H1 (cell line): ENCODE data around the gene SEC31A. TPM values are rescaled to one million over a fixed set of nuclear protein-coding genes. Genes with fewer than 3 reads are reported as not detected.

Experiments used
- CTCF ChIA-PET: fragments of 300-600 bp; sonication (Branson Sonifier 250); formaldehyde crosslinking; loops from one replicate; lab custom pipeline; 2021; ENCODE audit not compliant: partially characterized antibody; lab: Charles Lee
- POLR2A ChIA-PET: fragments of 300-600 bp; sonication (Branson Sonifier 250); formaldehyde crosslinking; loops from one replicate; lab custom pipeline; 2021; ENCODE audit warnings: inconsistent platforms; ENCODE audit not compliant: partially characterized antibody; lab: Charles Lee
- DNase-seq, 2 experiments: peaks; one replicate each; pipeline versions ENCODE4 v3.0.0 to v3.0.0-alpha.2; 2010 to 2022; ENCODE audit warnings: low spot score in 2 of 2, low read depth in 1 of 2, mixed read lengths in 1 of 2
- FAIRE-seq: peaks from 2 replicates; lab custom pipeline; 2011; peaks lifted over from hg19 to GRCh38; lab: Jason Lieb, UNC
- H2AFZ ChIP-seq: 2 replicates; pipeline ENCODE4 v1.8.1; 2012; ENCODE audit warnings: low read length, inconsistent platforms
- H2AK5ac ChIP-seq: 2 replicates; pipeline ENCODE4 v1.6.1; 2013; ENCODE audit warnings: low read depth, low read length
- H2BK120ac ChIP-seq: replicated peaks from 2 replicates; pipeline ENCODE3; 2013; ENCODE audit warnings: low read depth, low read length, inconsistent platforms
- H2BK12ac ChIP-seq: 2 replicates; pipeline ENCODE4 v1.6.1; 2013; ENCODE audit warnings: low read depth, low read length
- H2BK15ac ChIP-seq: 2 replicates; pipeline ENCODE4 v1.6.1; 2013; ENCODE audit warnings: low read length
- H2BK20ac ChIP-seq: 2 replicates; pipeline ENCODE4 v1.6.1; 2013; ENCODE audit warnings: low read length
- H2BK5ac ChIP-seq: 2 replicates; pipeline ENCODE4 v1.6.1; 2013; ENCODE audit warnings: low read depth, low read length
- H3K14ac ChIP-seq: 2 replicates; pipeline ENCODE4 v1.6.1; 2013; ENCODE audit warnings: inconsistent platforms; ENCODE audit not compliant: insufficient read length
- H3K18ac ChIP-seq: 2 replicates; pipeline ENCODE4 v1.6.1; 2013; ENCODE audit warnings: low read length; ENCODE audit errors: extremely low read depth
- H3K23ac ChIP-seq: 2 replicates; pipeline ENCODE4 v1.6.1; 2013; ENCODE audit warnings: inconsistent platforms; ENCODE audit not compliant: insufficient read length
- H3K23me2 ChIP-seq: 2 replicates; pipeline ENCODE4 v1.6.1; 2013; ENCODE audit warnings: low read depth, low read length
- H3K27ac ChIP-seq: 2 replicates; pipeline ENCODE4 v1.6.1; 2011; ENCODE audit warnings: low read depth, low read length, inconsistent platforms
- H3K27me3 ChIP-seq, 4 experiments: replicated peaks in 1 of 4; 1 replicate in 1 of 4; 2 replicates in 3 of 4; pipeline versions ENCODE4 v1.6.1 to v1.8.1; 2011 to 2013; ENCODE audit warnings: low read length in 3 of 4, mild to moderate bottlenecking in 3 of 4, inconsistent platforms in 2 of 4, mixed read lengths in 2 of 4, moderate library complexity in 1 of 4; ENCODE audit not compliant: control insufficient read depth in 3 of 4, insufficient read depth in 3 of 4; ENCODE audit errors: extremely low read depth in 1 of 4
- H3K36me3 ChIP-seq, 4 experiments: 2 replicates each; pipeline versions ENCODE4 v1.6.1 to v1.8.1; 2011 to 2013; ENCODE audit warnings: mild to moderate bottlenecking in 4 of 4, low read length in 3 of 4, moderate library complexity in 2 of 4, control low read depth in 1 of 4, inconsistent platforms in 1 of 4; ENCODE audit not compliant: insufficient read depth in 4 of 4, control insufficient read depth in 2 of 4
- H3K4ac ChIP-seq: replicated peaks from 2 replicates; pipeline ENCODE3; 2013; ENCODE audit warnings: low read length, low read depth, mixed read lengths, inconsistent platforms; ENCODE audit not compliant: insufficient read length
- H3K4me1 ChIP-seq, 4 experiments: replicated peaks in 1 of 4; 1 replicate in 1 of 4; 2 replicates in 3 of 4; pipeline versions ENCODE4 v1.6.1 to v1.8.1; 2011 to 2013; ENCODE audit warnings: low read length in 3 of 4, inconsistent platforms in 2 of 4, mixed read lengths in 1 of 4; ENCODE audit not compliant: insufficient read depth in 4 of 4, control insufficient read depth in 3 of 4
- H3K4me2 ChIP-seq, 2 experiments: 2 replicates each; pipeline versions ENCODE4 v1.6.1 to v1.8.1; 2011 to 2013; ENCODE audit warnings: low read depth in 2 of 2, low read length in 2 of 2, control low read depth in 1 of 2, inconsistent platforms in 1 of 2, mild to moderate bottlenecking in 1 of 2; ENCODE audit not compliant: insufficient read depth in 1 of 2
- H3K4me3 ChIP-seq, 4 experiments: fragments of 200-600, 300-600 bp in 1 of 4; sonication (generic), shearing (Covaris generic), sonication (Bioruptor Twin) in 1 of 4; 2 replicates each; pipeline versions ENCODE4 v1.5.1 to v1.8.1; 2011 to 2016; ENCODE audit warnings: low read length in 4 of 4, low read depth in 3 of 4, control low read depth in 2 of 4, inconsistent platforms in 2 of 4, mild to moderate bottlenecking in 2 of 4, mixed read lengths in 1 of 4, moderate library complexity in 1 of 4; ENCODE audit not compliant: insufficient read depth in 2 of 4; ENCODE audit errors: extremely low read depth in 1 of 4
- H3K56ac ChIP-seq: replicated peaks from 2 replicates; pipeline ENCODE3; 2013; ENCODE audit warnings: low read depth, mild to moderate bottlenecking, mixed read lengths, low read length, inconsistent platforms; ENCODE audit not compliant: insufficient read length
- H3K79me1 ChIP-seq: 2 replicates; pipeline ENCODE4 v1.6.1; 2013; ENCODE audit warnings: low read depth, low read length, control low read depth
- H3K79me2 ChIP-seq, 2 experiments: 2 replicates each; pipeline versions ENCODE4 v1.6.1 to v1.8.1; 2012 to 2013; ENCODE audit warnings: low read length in 2 of 2, mild to moderate bottlenecking in 2 of 2, inconsistent platforms in 1 of 2; ENCODE audit not compliant: insufficient read depth in 2 of 2, control insufficient read depth in 1 of 2
- H3K9ac ChIP-seq, 4 experiments: replicated peaks in 1 of 4; 1 replicate in 1 of 4; 2 replicates in 3 of 4; pipeline versions ENCODE4 v1.6.1 to v1.8.1; 2011 to 2013; ENCODE audit warnings: low read depth in 3 of 4, low read length in 3 of 4, control low read depth in 2 of 4, mild to moderate bottlenecking in 2 of 4, moderate library complexity in 2 of 4, inconsistent platforms in 1 of 4; ENCODE audit errors: extremely low read depth in 1 of 4
- H3K9me3 ChIP-seq, 2 experiments: 2 replicates each; pipeline versions ENCODE4 v1.6.1 to v1.8.1; 2012 to 2013; ENCODE audit warnings: mild to moderate bottlenecking in 2 of 2, moderate library complexity in 2 of 2, control low read depth in 1 of 2, inconsistent platforms in 1 of 2, low read depth in 1 of 2, low read length in 1 of 2, mixed read lengths in 1 of 2; ENCODE audit not compliant: insufficient read depth in 2 of 2
- H4K20me1 ChIP-seq, 2 experiments: replicated peaks in 1 of 2; 2 replicates each; pipeline versions ENCODE3 to v1.8.1; 2011 to 2013; ENCODE audit warnings: inconsistent platforms in 2 of 2, low read length in 2 of 2, mild to moderate bottlenecking in 1 of 2; ENCODE audit not compliant: insufficient read depth in 2 of 2, control insufficient read depth in 1 of 2
- H4K5ac ChIP-seq: 2 replicates; pipeline ENCODE4 v1.6.1; 2013; ENCODE audit warnings: low read length, low read depth, mixed read lengths, inconsistent platforms; ENCODE audit not compliant: insufficient read length
- H4K8ac ChIP-seq: 2 replicates; pipeline ENCODE4 v1.8.0; 2013; ENCODE audit warnings: mild to moderate bottlenecking, moderate library complexity, low read length, inconsistent platforms; ENCODE audit not compliant: insufficient read depth; ENCODE audit errors: extremely low read depth
- H4K91ac ChIP-seq: replicated peaks from 2 replicates; pipeline ENCODE3; 2013; ENCODE audit warnings: low read length, mixed read lengths, inconsistent platforms; ENCODE audit not compliant: insufficient read length
- ASH2L ChIP-seq: fragments of 200-600, 300-600 bp; sonication (generic); IDR thresholded peaks from one replicate; pipeline ENCODE4 v1.7.1; 2017; ENCODE audit warnings: low read length
- BACH1 ChIP-seq: IDR thresholded peaks from 2 replicates; pipeline ENCODE4 v1.6.1; 2012; ENCODE audit warnings: low read length, improper control_type of control experiment
- BRCA1 ChIP-seq: IDR thresholded peaks from 2 replicates; pipeline ENCODE4 v1.6.1; 2012; ENCODE audit warnings: low read depth, low read length, improper control_type of control experiment
- CHD1 ChIP-seq: IDR thresholded peaks from 2 replicates; pipeline ENCODE4 v1.6.1; 2012; ENCODE audit warnings: low read depth, low read length, improper control_type of control experiment
- EZH2 ChIP-seq: fragments of 200-600 bp; sonication (generic); IDR thresholded peaks from 2 replicates; pipeline ENCODE4 v1.7.1; 2012; ENCODE audit warnings: low read depth, mild to moderate bottlenecking, moderate library complexity, low read length, inconsistent platforms; ENCODE audit not compliant: severe bottlenecking
- MAX ChIP-seq: IDR thresholded peaks from 2 replicates; pipeline ENCODE4 v1.6.1; 2012; ENCODE audit warnings: inconsistent platforms
- RBBP5 ChIP-seq: IDR thresholded peaks from 2 replicates; pipeline ENCODE4 v1.7.1; 2012; ENCODE audit warnings: low read depth, mild to moderate bottlenecking, inconsistent platforms, low read length, moderate library complexity, borderline replicate concordance
- RNF2 ChIP-seq: fragments of 200-900, 300-1000 bp; sonication (generic); IDR thresholded peaks from 2 replicates; pipeline ENCODE4 v1.7.1; 2016; ENCODE audit warnings: borderline replicate concordance, low read depth, mild to moderate bottlenecking, antibody characterized with exemption, low read length; ENCODE audit not compliant: poor library complexity, severe bottlenecking; ENCODE audit errors: missing control alignments
- SIN3A ChIP-seq, 2 experiments: IDR thresholded peaks in 1 of 2; conservative IDR thresholded peaks in 1 of 2; 2 replicates each; pipeline ENCODE4 v1.6.1; 2011 to 2012; ENCODE audit warnings: low read length in 2 of 2, improper control_type of control experiment in 1 of 2, low read depth in 1 of 2, mild to moderate bottlenecking in 1 of 2
- SUZ12 ChIP-seq: fragments of 200-600 bp; sonication (generic); IDR thresholded peaks from 2 replicates; pipeline ENCODE4 v1.6.1; 2012; ENCODE audit warnings: mild to moderate bottlenecking, inconsistent platforms, low read length, moderate library complexity, mixed read lengths
- ZNF274 ChIP-seq: IDR thresholded peaks from 2 replicates; pipeline ENCODE4 v1.7.0; 2012; ENCODE audit warnings: low read length, borderline replicate concordance; ENCODE audit errors: extremely low read depth
- WGBS, 2 experiments: shearing (Covaris generic) in 1 of 2; methylation state at CpG; one replicate each; pipeline versions ENCODE4 v1.1.6 to v1.1.7; 2013 to 2015; ENCODE audit warnings: low lambda C conversion rate in 2 of 2, mixed read lengths in 2 of 2, inconsistent platforms in 1 of 2, low coverage in 1 of 2, missing lambda C conversion rate in 1 of 2; ENCODE audit not compliant: insufficient replicate concordance in 2 of 2, insufficient coverage in 1 of 2, insufficient read length in 1 of 2; ENCODE audit errors: extremely low coverage in 1 of 2, missing lambda C conversion rate in 1 of 2; 5-methylcytosine and 5-hydroxymethylcytosine counted together
- polyA plus RNA-seq, 7 experiments: library from polyadenylated mRNA; depleted of rRNA in 3 of 7; stranded (reverse) in 5 of 7; unstranded in 2 of 7; fragments of >200 nt in 5 of 7; fragments of 200-250 nt in 2 of 7; gene quantifications; 1 replicate in 5 of 7; 2 replicates in 1 of 7; 4 replicates in 1 of 7; pipeline versions ENCODE4 v1.2.1 to v1.2.3, GENCODE V29; 2011 to 2013; ENCODE audit warnings: missing spikeins in 2 of 7, mixed read lengths in 2 of 7
- total RNA-seq: library from RNA; stranded (reverse); fragmentation: NEBNext Ultra II Directional; extraction: Animal tissue kit (Norgen Biotek cat#: 25700); gene quantifications from 2 replicates; pipeline ENCODE4 v1.2.1, GENCODE V29; 2021

Gene SEC31A
- total and polyA plus RNA-seq, 2 of the 8 experiments (the other 6 are each of a cell fraction or from before 2014, with no cell fraction given): 112 to 125 TPM

GRCh38 chr4:82797405-82798111, 93.4 kb downstream of the SEC31A start:
- Histone ChIP-seq H2BK5ac (no peak overlapping the region), H4K5ac (no peak overlapping the region), H2BK15ac (no peak overlapping the region), H3K27me3 (peaks cover 70 to 90% (median 86%) of the 10 kb centered on the region in 4 experiments), H3K79me1 (no peaks in the 10 kb centered on the region), H3K23ac (no peak overlapping the region), H2AFZ (no peak overlapping the region), H4K91ac (no peak overlapping the region), H3K18ac (peak overlapping the region; percentile 65; the same call in 1 of the 2 replicates), H3K23me2 (peaks cover 17% of the 10 kb centered on the region; the same call in 1 of the 2 replicates), H2BK12ac (no peak overlapping the region; the same call in 1 of the 2 replicates)
- DNase-seq: peak in 1 of 2 experiments; percentile 70
- CTCF ChIA-PET: interaction anchor here (0.6 to 3.3 kb wide), 8 partner anchors 9 to 318 kb away, joined by 3 to 16 read pairs (median 4); no protein-coding TSS in a partner anchor
- TF ChIP-seq SUZ12 (peak; percentile 58), BACH1 (no peak), ZNF274 (no peak), BRCA1 (no peak), EZH2 (peak; percentile 70), ASH2L (no peak), RBBP5 (0 out of 2 replicates have a peak, but pooled peaks have one; percentile 22), MAX (no peak), RNF2 (no peak), CHD1 (no peak), SIN3A (conservative IDR thresholded peaks at IDR 0.05 in 1 of 2, IDR thresholded peaks at IDR 0.05 in 1 of 2; ENCODE audit: low read depth in 1 of 2, low read length in 2 of 2) (no peak)
- TF ChIP-seq, all 59 proteins: peak for 3
- Histone ChIP-seq H3K9me3 (no peaks in the 10 kb centered on the region), H2AK5ac (no peak overlapping the region), H3K56ac (no peak overlapping the region), H3K27ac (no peak overlapping the region), H3K4me3 (peak overlapping the region; percentile 24 to 79 (median 42)), H3K9ac (no peak overlapping the region), H3K4ac (no peak overlapping the region), H3K36me3 (no peaks in the 10 kb centered on the region), H2BK120ac (no peak overlapping the region), H4K8ac (peak overlapping the region; percentile 4), H3K14ac (no peak overlapping the region), H4K20me1 (peaks cover 9 to 11% of the 10 kb centered on the region in 2 experiments), H2BK20ac (no peak overlapping the region), H3K4me2 (peak overlapping the region; percentile 83 to 90), H3K4me1 (peaks cover 0 to 12% (median 3%) of the 10 kb centered on the region in 4 experiments), H3K79me2 (no peaks in the 10 kb centered on the region)
- FAIRE-seq: no peak
- POLR2A ChIA-PET: interaction anchor here (0.7 to 1.3 kb wide), 3 partner anchors 11 to 110 kb away, joined by 3 to 4 read pairs (median 3); no protein-coding TSS in a partner anchor
- 1% methylated on average over 31 of the region's 47 CpGs; no CpG with 5 or more reads in 1 of the 2 experiments for WGBS, 2 experiments
